Activated B cell treated with CpG ODN at 0.5 μM for 24 hours (primary cell): Measurements from ENCODE around the gene SMIM22. TPM values are rescaled to one million over a fixed set of nuclear protein-coding genes. Genes with fewer than 3 reads are reported as not detected.

ENCODE experiments used
- ATAC-seq: fragments of 200-7000 bp; cut with Tn5 transposase; one replicate; pipeline ENCODE4 v1.10.0; 2021; ENCODE audit warnings: low read depth, mild to moderate bottlenecking, moderate library complexity
- CTCF ChIA-PET: fragments of 350-600 bp; sonication (Branson Sonifier 250); formaldehyde crosslinking; loops from one replicate; lab custom pipeline; 2021; ENCODE audit warnings: antibody characterized with exemption; lab: Charles Lee
- POLR2A ChIA-PET: fragments of 350-600 bp; sonication (Branson Sonifier 250); formaldehyde crosslinking; loops from one replicate; lab custom pipeline; 2021; ENCODE audit warnings: antibody characterized with exemption; lab: Charles Lee
- DNase-seq: peaks from one replicate; pipeline ENCODE4 v3.0.0; 2022
- H3K27ac Mint-ChIP-seq: one replicate; pipeline ENCODE4 v1.8.0; 2020; ENCODE audit warnings: mixed read lengths
- H3K27me3 Mint-ChIP-seq: one replicate; pipeline ENCODE4 v1.8.0; 2021; ENCODE audit warnings: mixed read lengths
- H3K36me3 Mint-ChIP-seq: one replicate; pipeline ENCODE4 v1.8.0; 2021; ENCODE audit warnings: low read depth, mixed read lengths
- H3K4me1 Mint-ChIP-seq: one replicate; pipeline ENCODE4 v1.8.0; 2021; ENCODE audit warnings: mixed read lengths
- H3K4me3 Mint-ChIP-seq: one replicate; pipeline ENCODE4 v1.8.0; 2020; ENCODE audit warnings: mild to moderate bottlenecking, mixed read lengths
- H3K9me3 Mint-ChIP-seq: one replicate; pipeline ENCODE4 v1.8.0; 2020; ENCODE audit warnings: mixed read lengths
- intact Hi-C: fragments of 100-400 bp; cut with micrococcal nuclease; formaldehyde crosslinking; loops from one replicate; pipeline ENCODE4 v1.15.1; 2024
- total RNA-seq: library from RNA; stranded (reverse); gene quantifications from 2 replicates; pipeline ENCODE4 v1.2.3, GENCODE V29; 2022
- TF ChIP-seq, protein P1 (sequence below): fragments of 200-600 bp; IDR thresholded peaks from one replicate; pipeline ENCODE4 v1.8.0; 2022; ENCODE audit warnings: antibody characterized with exemption, mild to moderate bottlenecking

The SMIM22 gene
- total RNA-seq, 1 donor from 2014 or later: not detected

DNA sequence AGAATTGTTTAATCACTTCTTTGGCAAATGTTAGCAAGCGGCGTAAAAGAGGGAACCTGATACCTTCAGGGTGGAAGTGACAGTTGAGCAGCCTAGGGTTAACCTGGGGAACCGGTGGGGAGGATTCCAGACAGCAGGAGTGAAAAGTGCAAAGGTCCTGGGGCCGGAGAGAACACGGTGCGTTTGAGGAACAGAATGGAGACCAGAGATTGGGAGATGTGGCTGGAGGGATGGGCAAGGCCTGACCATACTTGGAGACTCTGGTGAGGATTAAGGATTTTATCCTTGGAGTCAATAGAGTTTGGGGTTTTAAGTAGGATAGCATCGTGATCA lies 25.9 kb upstream of the SMIM22 start:
- DNase-seq (no peak), ATAC-seq (no peak)
- H3K27me3 Mint-ChIP-seq: no peaks in the 10 kb centered on the region
- CTCF ChIA-PET: no interaction called here
- H3K4me1 Mint-ChIP-seq: peaks cover 24% of the 10 kb centered on the region
- intact Hi-C loops: no loop called here
- peaks cover 2% of the 10 kb centered on the region for H3K36me3 Mint-ChIP-seq
- POLR2A ChIA-PET: interaction anchor here (1.3 to 2.4 kb wide), 5 partner anchors 9 to 153 kb away, joined by 3 to 21 read pairs (median 8); partner anchors contain the start of genes ANKS3, DNAAF8, NUDT16L1 and ROGDI
- peak overlapping the region; percentile 91 for H3K27ac Mint-ChIP-seq
- peak overlapping the region; percentile 93 for H3K4me3 Mint-ChIP-seq
- TF ChIP-seq, protein P1, sequence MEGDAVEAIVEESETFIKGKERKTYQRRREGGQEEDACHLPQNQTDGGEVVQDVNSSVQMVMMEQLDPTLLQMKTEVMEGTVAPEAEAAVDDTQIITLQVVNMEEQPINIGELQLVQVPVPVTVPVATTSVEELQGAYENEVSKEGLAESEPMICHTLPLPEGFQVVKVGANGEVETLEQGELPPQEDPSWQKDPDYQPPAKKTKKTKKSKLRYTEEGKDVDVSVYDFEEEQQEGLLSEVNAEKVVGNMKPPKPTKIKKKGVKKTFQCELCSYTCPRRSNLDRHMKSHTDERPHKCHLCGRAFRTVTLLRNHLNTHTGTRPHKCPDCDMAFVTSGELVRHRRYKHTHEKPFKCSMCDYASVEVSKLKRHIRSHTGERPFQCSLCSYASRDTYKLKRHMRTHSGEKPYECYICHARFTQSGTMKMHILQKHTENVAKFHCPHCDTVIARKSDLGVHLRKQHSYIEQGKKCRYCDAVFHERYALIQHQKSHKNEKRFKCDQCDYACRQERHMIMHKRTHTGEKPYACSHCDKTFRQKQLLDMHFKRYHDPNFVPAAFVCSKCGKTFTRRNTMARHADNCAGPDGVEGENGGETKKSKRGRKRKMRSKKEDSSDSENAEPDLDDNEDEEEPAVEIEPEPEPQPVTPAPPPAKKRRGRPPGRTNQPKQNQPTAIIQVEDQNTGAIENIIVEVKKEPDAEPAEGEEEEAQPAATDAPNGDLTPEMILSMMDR: no peak
- H3K9me3 Mint-ChIP-seq: no peaks in the 10 kb centered on the region

DNA sequence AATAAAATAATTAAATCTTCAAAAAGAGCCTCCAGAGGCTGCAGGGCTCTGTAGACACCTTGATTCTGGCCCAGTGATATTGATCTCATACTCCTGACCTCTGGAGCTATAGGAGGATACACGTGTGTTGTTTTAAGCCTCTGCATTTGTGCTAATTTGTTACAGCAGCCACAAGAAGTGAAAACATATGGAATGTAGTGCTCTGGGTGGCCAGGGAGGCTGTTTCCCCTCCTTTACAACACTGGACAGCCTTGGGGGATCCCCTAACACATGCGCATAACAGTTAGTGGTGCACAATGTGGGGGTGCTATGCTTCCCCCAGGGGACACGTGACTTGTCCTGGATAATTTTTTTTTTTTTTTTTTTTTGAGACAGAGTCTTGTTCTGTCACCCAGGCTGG lies 23.5 kb upstream of the SMIM22 start:
- ATAC-seq (no peak), DNase-seq (no peak)
- Mint-ChIP-seq H3K36me3 (no peaks in the 10 kb centered on the region), H3K9me3 (no peaks in the 10 kb centered on the region), H3K27me3 (no peaks in the 10 kb centered on the region), H3K27ac (no peak overlapping the region), H3K4me3 (no peak overlapping the region), H3K4me1 (peaks cover 16% of the 10 kb centered on the region)
- POLR2A ChIA-PET: no interaction called here
- CTCF ChIA-PET: interaction anchor here (0.7 kb wide), 1 partner anchor 513 kb away, joined by 3 read pairs; no protein-coding TSS in a partner anchor
- intact Hi-C loops: no loop called here
- TF ChIP-seq, protein P1: no peak

DNA sequence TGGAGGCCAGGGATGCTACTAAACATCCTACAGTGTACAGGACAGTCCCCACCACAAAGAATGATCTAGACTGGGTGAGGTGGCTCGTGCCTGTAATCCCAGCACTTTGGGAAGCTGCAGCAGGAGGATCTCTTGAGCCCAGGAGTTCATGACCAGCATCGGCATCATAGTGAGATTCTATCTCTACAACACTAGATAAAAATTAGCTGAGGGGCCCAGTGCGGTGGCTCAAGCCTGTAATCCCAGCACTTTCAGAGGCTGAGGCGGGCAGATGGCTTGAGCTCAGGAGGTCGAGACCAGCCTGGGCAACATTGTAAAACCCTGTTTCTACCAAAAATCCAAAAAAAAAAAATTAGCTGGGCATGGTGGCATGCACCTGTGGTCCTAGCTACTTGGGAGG lies 22.8 kb upstream of the SMIM22 start:
- no peak for ATAC-seq
- peaks cover 12% of the 10 kb centered on the region for H3K4me1 Mint-ChIP-seq
- CTCF ChIA-PET: interaction anchor here (0.7 kb wide), 1 partner anchor 513 kb away, joined by 3 read pairs; no protein-coding TSS in a partner anchor
- no peaks in the 10 kb centered on the region for H3K27me3 Mint-ChIP-seq
- H3K27ac Mint-ChIP-seq: no peak overlapping the region
- H3K4me3 Mint-ChIP-seq: no peak overlapping the region
- POLR2A ChIA-PET: interaction anchor here (0.7 kb wide), 1 partner anchor 53 kb away, joined by 3 read pairs; no protein-coding TSS in a partner anchor
- DNase-seq: no peak
- H3K9me3 Mint-ChIP-seq: no peaks in the 10 kb centered on the region
- intact Hi-C loops: no loop called here
- TF ChIP-seq, protein P1: no peak
- H3K36me3 Mint-ChIP-seq: no peaks in the 10 kb centered on the region

DNA sequence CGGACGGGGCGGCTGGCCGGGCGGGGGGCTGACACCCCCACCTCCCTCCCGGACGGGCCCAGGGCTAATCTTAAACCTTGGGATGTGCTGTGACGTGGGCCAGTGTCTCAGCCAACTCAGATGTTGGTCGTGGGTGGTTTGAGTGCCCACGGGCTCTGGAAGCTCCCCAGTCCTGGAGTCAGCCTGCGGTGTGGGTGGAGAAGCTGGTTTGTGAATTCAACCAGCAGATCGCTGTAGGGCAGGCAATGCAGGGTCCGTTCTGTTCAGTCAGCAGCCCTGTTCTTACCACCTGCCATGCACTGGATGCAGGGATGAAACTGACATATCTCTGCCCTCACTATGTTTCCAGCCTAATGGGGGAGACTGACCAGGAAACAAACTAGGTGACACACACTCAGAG lies 20.2 kb upstream of the SMIM22 start:
- no peak overlapping the region for H3K27ac Mint-ChIP-seq
- no peak overlapping the region for H3K4me3 Mint-ChIP-seq
- no peaks in the 10 kb centered on the region for H3K4me1 Mint-ChIP-seq
- no peaks in the 10 kb centered on the region for H3K9me3 Mint-ChIP-seq
- ChIA-PET POLR2A (interaction anchor here (0.6 kb wide), 1 partner anchor 15 kb away, joined by 4 read pairs; no protein-coding TSS in a partner anchor), CTCF (no interaction called here)
- ATAC-seq (no peak), DNase-seq (no peak)
- H3K36me3 Mint-ChIP-seq: no peaks in the 10 kb centered on the region
- no peaks in the 10 kb centered on the region for H3K27me3 Mint-ChIP-seq
- intact Hi-C loops: no loop called here
- TF ChIP-seq, protein P1: no peak

DNA sequence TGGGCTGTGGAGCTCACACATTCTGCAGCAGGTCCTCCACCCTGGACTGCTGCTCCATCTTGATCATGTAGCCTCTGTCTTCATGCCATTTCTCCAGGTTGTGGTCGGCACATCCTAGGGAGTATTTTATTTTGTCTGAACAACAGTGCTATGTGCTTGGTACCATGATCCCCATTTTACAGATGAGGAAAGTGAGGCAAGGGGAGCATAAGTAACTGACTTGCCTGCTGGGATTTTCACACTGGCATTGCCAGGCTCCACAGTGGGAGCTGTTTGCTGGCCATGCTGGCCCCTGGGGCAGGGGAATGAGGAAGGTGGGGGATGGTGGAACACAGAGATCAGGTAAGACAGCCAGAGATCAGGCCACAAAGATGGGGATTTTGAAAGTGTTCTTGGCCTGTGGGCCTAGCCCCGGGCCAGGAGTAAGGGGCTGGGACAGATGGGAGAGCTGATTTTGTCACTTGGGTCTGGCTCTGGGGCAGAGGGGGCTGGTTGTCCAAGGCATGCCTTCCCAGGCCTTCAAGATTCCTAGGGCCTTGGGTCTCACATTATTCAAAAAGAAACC lies 18.9 kb upstream of the SMIM22 start:
- Mint-ChIP-seq H3K27me3 (no peaks in the 10 kb centered on the region), H3K36me3 (no peaks in the 10 kb centered on the region), H3K27ac (no peak overlapping the region), H3K4me1 (no peaks in the 10 kb centered on the region), H3K4me3 (no peak overlapping the region), H3K9me3 (no peaks in the 10 kb centered on the region)
- POLR2A ChIA-PET: no interaction called here
- TF ChIP-seq, protein P1: no peak
- DNase-seq: no peak
- CTCF ChIA-PET: no interaction called here
- intact Hi-C loops: no loop called here
- ATAC-seq: no peak
